GM21367 (cell line): ENCODE data around the gene IRF7.

Source experiments
- ATAC-seq: cut with Tn5 transposase; IDR thresholded peaks from one replicate; pipeline ENCODE4 v1.9.1; 2021; ENCODE audit not compliant: unreplicated experiment

The IRF7 gene

GRCh38 chr11:621838-622237 is 6.1 kb upstream of the IRF7 start:
- no peak for ATAC-seq

DNA sequence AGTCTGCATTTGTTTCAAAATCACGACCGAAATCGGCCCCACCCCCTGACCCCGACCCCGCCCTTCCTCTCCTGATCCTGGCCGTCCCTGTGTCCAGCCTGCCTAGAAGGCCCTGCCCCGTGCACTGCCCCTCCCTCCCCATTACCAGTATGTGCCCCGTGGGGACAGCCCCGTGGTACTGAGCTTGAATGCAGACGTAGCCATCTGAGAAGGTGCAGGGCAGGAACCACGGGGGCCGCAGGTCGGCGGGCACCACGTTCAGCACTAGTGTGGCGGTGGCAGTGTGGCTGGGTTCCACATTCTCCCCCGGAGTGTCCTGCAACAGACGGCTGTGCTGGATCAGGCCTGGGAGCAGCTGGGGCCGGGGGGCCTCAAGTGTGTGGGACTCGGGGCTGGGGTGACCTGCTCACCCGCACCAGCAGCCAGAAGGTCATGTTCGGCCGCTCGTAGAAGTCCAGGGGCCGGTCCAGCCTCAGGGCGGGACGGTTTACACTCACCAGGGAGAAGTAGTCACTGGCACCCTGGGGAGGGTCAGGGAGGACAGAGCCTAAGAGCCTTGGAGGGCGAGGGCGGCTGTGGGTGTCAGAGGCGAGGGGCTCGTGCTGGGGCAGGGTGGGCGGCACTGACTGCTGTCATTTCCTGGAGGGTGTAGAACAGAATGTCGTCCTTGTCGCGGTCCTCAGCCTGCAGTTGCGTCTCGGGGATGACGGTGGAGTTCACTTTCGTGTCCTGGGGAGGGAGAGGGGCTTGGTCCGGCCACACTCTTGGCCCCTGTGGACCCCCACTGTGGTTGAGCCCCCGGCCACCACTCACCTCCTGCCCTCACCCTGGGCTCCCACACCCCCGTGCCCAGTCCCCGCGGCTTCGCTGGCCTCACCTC is 5.4 kb upstream of the IRF7 start:
- no peak for ATAC-seq

DNA sequence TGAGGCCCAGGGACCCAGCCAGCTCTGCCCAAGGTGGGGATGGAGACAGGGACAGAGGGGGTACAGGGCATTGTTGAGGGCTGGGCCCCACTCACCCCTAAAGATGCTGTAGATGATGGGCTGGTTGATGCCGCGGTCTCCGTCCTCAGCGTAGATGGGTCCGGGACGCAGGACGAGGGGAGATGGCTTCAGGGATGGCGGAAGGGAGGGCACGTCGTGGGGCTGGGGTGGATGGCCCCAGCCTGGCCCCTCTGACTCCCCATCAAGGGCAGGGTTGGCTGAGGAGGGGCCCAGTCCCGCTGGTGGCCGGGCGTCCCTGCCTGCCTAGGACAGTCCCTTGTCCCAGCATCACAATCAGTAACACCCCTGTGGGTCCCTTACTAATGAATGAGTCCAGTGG is 4.5 kb upstream of the IRF7 start:
- no peak for ATAC-seq

DNA sequence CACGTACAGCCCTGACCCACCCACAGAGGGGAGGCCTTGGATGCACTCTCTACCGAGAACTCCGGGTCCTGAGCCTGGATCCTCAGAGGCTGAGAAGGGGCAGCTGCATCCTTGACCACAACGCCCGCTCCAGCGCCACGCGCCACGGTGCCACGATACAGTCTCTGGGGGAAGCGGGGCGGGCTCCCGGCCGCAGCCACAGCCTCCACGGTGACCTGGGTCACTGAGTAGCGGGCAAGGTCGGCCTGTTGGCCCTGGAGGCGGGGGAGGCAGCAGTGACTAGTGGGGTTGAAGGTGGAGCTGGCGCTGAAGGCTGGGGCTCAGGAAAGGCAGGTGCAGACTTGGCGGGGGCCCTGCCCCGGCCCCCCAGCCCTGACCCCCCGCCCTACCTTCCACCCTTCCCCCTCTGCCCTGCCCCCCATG is 3.9 kb upstream of the IRF7 start:
- no peak for ATAC-seq

GRCh38 chr11:618856-619627 is 3.3 kb upstream of the IRF7 start:
- no peak for ATAC-seq

GRCh38 chr11:617912-618682 is 2.3 kb upstream of the IRF7 start:
- no peak for ATAC-seq

DNA sequence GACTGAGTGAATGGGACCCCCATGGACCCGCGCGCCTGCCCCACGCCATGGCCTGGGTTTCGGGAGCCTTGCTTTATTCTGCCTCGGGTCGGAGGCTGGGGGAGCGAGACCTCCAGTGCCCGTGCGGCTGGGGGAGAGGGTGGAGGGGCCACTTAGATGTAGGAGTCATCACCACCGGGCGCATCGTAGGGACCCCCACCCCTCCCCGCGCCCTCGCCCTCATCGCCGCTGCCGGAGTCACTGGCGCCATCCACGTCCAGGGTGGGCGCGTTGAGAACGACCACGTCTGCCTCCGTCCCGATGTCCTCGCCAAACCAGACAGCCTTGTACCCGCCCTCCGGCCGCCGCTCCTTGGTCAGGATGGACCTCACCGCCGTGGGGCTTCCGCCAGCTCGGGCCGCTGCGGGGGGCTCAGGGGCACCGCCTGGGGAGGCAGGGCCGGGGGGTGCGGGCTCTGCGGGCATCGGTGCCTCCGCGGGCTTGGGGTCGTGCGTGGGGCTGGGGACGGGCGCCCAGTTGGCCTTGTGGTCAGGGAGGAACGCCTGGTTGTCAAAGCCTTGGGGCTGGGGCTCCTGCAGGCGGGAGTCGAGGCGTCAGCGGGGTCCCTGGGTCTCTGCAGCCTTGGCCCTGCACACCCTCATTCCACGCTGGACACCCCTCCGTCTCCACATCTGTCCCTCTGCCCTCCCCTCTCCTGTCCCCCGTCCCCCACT is 1.6 kb upstream of the IRF7 start:
- no peak for ATAC-seq

GRCh38 chr11:616320-617198 is 809 bp upstream of the IRF7 start:
- ATAC-seq = no peak

DNA sequence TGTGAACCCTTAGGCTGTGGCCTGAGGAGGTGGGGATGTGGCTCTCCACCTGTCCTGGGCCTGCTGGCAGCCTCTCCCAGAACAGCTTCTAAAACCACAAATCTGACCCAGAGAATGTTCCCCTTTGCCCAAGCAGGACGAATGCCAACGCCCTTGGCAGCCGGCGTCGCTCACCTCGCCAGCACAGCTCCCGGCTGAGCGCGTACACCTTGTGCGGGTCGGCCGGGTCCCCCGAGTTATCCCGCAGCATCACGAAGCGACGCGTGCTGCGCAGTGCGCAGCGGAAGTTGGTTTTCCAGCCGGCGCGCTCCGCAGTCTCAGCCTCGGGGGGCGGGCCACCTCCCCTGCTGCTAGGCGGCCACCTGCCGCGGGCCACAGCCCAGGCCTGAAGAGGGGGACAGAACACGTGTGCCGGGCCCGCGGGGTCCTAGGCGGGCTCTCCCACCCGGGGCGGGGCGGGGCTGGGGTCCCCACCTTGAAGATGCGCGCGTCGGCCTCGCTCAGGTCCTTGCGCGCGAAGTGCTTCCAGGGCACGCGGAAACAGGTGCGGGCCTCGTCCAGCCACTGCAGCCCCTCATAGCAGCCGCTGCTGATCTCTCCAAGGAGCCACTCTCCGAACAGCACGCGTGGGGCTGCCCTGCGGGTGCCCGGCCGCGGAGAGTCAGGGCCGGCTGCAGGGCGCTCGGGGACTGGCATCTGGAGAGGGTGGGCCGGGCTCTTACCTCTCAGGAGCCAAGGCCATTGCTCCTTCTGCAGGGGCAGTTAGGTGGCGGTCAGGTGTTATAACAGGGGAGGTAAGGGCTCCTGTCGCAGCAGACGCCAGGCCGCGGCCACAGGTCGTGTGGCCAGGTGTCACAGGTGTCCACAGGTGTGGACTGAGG is 887 bp downstream of the IRF7 start:
- no peak for ATAC-seq

DNA sequence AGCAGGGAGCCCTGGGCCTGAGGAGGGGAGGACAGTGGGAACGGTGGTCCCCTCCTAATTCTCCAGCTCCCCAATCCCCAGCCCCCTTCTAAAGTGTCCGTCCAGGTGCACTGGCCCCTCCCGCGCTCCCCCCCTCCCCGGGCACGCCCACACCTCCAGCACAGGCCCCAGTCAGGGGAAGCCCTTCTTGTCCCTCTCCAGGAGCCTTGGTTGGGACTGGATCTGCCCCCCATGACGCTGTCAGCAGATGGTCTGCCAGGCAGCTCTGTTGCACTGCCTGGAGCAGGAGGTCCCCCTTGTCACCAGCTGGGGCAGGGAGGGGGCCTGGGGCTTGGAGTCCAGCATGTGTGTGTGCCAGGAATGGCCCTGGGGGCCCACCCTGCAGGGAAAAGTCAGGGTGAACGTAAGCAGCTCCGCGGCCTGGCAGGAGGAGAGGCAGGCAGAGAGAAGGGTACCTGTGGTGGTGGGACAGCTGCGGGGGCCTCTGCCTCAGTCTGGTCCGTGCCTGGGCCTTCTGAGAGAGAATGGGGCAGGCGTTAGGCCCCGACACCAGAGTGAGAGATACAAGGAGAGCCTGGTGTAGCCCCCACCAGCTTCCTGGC is 1.6 kb downstream of the IRF7 start:
- ATAC-seq = no peak

DNA sequence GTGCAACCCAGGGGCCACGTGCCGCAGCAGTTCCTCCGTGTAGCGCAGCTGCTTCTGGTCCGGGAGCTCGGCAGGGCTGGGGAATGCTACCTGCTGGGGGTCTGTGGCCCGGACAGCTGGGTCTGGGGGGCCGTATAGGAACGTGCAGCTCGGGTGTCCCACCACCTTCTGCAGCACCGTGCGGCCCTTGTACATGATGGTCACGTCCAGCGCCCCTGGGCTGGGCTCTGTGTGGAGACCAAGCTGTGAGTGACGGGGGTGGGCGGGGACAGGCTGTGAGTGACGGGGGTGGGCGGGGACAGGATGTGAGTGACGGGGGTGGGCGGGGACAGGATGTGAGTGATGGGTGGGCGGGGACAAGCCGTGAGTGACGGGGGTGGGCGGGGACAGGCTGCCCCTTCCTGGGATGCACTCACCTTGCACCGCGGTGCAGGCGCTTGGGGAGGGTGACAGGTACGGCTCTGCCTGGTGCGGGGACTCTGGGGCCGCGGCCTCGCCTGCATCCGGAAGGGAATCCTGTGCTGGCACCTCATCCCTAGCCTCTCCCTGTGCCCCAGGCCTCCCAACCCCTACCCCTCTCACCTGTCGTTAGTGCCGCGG is 2.3 kb downstream of the IRF7 start:
- no peak for ATAC-seq

DNA sequence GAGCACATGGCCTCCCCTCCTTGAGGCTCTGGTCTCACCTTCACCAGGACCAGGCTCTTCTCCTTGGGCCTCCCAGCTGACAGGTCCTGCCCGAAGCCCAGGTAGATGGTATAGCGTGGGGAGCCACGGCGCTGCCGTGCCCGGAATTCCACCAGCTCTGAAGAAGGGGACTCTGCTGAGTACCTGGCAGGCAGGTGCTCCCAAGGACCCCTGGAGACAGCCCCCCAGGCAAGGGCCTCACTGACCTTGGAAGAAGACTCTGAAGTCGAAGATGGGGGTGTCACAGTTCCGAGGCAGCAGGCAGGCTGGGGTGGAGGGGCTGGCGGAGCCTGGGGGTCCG is 2.8 kb downstream of the IRF7 start:
- ATAC-seq = no peak

GRCh38 chr11:612201-612960 is 3.4 kb downstream of the IRF7 start:
- ATAC-seq = no peak

GRCh38 chr11:611001-611996 is 4.5 kb downstream of the IRF7 start:
- ATAC-seq = no peak

GRCh38 chr11:610146-610801 is 5.5 kb downstream of the IRF7 start:
- ATAC-seq = no peak

- ATAC-seq = no peak
Observed at GRCh38 chr11:609341-609811, 6.4 kb downstream of the IRF7 start.
